ENCODE measurements around the gene CEP120.
"Not testable (repeated sequence)": the region's sequence is repeated elsewhere in the genome, so short reads cannot be mapped to it uniquely, and the experiment has no call there.

CEP120 gene

DNA sequence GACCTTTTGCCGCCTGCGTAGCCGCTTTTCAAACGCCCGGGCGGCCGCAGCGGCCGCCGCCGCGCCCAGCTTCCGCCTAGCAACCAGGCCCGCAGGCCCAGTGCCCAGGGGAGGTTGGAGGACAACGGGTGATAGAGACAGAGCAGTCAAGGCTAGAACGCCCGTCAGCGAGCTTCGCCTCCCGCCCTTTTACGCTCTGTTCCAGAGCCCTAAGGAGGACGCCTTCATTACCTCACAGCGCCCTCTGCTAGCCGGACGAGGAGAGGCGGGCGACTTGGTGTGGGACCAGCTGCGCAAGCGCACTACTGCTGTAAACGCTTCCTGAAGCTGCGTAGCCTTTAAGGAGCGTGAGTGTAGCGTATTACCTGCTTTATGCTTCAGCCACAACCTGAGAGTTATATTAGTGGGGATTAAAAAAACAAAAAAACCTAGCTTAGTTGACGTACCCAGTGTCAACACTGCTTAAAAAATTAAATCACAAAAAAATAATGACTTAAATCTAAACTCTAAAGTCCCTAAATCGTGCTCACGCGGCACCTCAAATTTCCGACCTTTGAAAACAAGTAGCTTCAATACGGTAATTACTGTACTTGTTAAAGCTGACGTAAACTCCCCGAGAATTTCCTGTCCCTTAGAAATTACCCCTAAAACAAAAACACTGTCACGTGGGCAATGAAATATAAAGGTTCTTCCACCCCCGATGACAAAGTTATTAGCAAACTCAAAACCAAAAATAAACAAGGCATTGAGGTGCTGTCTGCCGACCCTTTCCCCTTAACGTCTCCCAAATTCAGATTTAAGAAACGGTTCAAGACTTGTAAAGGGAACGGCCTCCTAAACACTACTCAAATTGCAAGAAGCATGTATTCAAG lies at the start of gene CEP120:
TSS of gene CEP120 (minus strand) at position 126 of the 872 bp plus-strand sequence. CDS start 405 bp downstream, outside the sequence.
- DNase-seq: peak; percentile 96 to 98

- DNase-seq: no peak
Observed at GRCh38 chr5:123472150-123472924, 49.1 kb upstream of the CEP120 start.

- DNase-seq: no peak
Observed at GRCh38 chr5:123471385-123471784, 48.2 kb upstream of the CEP120 start.

GRCh38 chr5:123466839-123467238 lies 43.6 kb upstream of the CEP120 start:
- not testable (repeated sequence) for DNase-seq

DNA sequence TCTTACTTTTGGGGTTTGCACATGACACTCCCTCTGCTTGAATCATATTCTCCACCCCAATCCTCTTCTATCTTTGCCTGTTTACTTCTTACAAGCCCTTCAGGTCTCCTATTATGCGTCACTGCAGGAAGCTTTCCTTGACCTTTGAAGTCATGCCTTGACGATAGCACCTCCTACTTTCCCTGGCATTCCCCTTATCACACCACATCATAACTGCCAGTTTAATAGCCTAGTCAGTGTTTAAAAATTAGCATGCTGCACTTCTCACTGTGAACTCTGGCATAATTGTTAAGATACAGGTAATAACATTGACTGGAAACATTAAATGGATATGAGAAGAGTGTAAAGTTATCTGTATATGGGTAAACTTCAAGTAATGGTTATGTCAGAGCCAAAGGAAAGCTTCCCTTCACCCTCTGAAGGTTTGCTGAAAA lies 37.1 kb upstream of the CEP120 start:
- DNase-seq: no peak

DNA sequence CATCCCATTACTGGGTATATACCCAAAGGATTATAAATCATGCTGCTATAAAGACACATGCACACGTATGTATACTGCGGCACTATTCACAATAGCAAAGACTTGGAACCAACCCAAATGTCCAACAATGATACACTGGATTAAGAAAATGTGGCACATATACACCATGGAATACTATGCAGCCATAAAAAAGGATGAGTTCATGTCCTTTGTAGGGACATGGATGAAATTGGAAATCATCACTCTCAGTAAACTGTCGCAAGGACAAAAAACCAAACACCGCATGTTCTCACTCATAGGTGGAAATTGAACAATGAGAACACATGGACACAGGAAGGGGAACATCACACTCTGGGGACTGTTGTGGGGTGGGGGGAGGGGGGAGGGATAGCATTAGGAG lies 35.8 kb upstream of the CEP120 start:
- DNase-seq: not testable (repeated sequence)

DNA sequence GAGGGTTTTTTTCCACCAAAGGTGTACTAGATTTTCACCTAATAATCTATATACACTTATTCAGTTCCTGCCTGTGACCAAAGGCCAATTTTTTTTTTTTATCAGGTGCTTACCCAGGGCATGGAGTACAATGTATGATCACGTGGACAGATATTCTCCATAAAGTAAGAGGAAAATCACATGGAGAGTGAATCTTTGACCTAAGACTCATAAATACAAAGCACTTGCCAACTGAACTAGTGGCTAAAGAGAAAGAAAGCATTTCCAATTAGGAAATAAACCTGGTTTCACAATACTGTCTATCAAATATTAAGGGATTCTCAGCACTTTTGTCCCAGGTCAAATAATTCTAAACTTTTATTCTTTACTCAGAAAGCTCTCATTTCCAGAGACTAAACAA lies 33.0 kb upstream of the CEP120 start:
- no peak for DNase-seq

- DNase-seq: peak in 1 of 2 experiments; percentile 27
Observed at GRCh38 chr5:123455640-123456039, 32.4 kb upstream of the CEP120 start.

GRCh38 chr5:123455095-123455494 lies 31.9 kb upstream of the CEP120 start:
- DNase-seq: peak; percentile 85 to 96

- peak; percentile 50 to 77 for DNase-seq
Observed at GRCh38 chr5:123454259-123454911, 31.2 kb upstream of the CEP120 start.

- no peak for DNase-seq
Observed at GRCh38 chr5:123452401-123452800, 29.2 kb upstream of the CEP120 start.

- peak; percentile 63 to 89 for DNase-seq
Observed at GRCh38 chr5:123451047-123451446, 27.8 kb upstream of the CEP120 start.

DNA sequence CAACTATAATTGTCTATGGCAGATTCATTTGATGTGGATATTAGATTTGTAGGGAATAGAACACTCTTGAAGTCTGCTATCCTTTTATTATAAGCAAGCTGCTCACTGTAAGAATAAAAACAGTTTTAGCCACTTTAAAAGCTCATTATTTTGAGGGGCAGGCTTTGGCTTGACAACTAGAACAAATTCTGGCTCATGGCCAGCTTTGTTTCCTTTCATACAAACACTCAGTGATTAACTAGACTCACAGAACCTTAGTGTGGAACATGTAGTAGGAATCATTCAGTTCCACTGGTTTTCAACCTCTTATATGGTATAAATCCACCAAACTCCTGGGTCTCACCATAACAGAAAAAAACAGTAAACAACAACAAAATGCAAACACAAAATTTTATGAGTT lies 27.4 kb upstream of the CEP120 start:
- peak; percentile 65 to 84 for DNase-seq

GRCh38 chr5:123450114-123450513 lies 26.9 kb upstream of the CEP120 start:
- no peak for DNase-seq

GRCh38 chr5:123449424-123449974 lies 26.3 kb upstream of the CEP120 start:
- no peak for DNase-seq

GRCh38 chr5:123448743-123449142 lies 25.5 kb upstream of the CEP120 start:
- no peak for DNase-seq

- DNase-seq: no peak
Observed at GRCh38 chr5:123448017-123448617, 24.9 kb upstream of the CEP120 start.

DNA sequence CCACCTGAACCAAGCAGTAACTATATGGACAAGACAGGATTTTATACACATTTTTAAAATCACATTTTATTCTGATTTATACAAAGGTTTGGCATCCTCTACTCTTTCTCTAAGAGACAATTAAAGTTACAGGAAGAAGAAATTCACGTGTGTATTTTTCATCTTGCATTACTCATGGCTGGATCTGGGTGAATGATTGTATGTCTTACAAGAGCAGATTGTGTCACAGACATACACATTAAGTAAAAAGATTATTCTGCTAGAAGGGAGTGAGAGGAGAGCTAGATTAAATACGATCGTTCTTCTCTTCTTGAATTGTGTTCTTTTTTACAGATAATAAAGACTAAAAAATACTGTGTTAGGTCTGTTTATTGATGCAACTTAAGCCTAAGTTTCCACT lies 20.8 kb upstream of the CEP120 start:
- no peak for DNase-seq

DNA sequence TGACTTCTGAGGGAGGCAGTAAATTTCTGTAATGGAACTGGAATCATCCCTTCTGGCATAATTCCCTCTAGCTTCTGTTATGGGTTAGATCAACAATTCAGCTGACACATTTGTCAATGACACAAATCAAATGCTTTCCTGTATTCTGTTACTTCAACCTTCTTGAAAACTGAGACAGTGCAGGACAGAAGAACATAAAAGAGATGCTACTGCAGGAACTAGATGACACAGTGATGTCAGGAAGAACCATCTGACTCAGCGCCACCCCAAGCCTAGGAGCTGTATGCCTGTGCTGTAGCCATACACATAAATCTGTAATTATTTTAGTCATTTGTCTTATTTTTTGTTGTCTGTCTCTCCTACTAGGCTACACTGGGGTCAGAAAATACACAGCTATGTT lies 18.2 kb upstream of the CEP120 start:
- no peak for DNase-seq

DNA sequence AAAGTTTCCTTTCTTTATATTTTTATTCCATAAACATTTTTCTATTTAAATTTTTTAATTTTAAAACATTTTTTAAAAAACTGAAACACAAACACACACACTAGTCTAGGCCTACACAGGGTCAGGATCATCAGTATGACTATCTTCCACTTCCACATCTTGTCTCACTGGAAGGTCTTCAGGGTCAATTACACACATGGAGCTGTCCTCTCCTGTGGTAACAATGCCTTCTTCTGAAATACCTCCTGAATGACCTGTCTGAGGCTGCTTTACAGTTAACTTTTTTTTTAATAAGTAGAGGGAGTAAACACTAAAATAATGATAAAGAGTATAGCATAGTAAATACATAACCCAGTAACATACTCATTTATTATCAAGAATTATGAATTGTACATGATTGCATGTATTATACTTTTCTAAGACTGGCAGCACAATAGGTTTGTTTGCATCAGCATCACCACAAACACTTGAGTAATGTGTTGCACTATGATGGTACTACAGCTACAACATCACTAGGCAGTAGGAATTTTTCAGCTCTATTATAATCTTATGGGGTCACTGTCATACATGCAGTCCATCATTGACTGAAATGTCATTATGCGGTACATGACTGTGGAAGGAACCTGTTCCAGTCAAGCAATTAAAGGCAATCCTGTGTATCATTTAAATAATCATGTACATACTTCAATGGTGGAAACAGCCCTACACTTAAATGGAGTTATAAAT lies 17.4 kb upstream of the CEP120 start:
- DNase-seq: no peak

GRCh38 chr5:123439709-123440108 lies 16.5 kb upstream of the CEP120 start:
- DNase-seq: peak in 1 of 2 experiments; percentile 53

GRCh38 chr5:123438902-123439301 lies 15.7 kb upstream of the CEP120 start:
- no peak for DNase-seq

Data from NCI-H524 (cell line).